ENCODE measurements around the gene MECP2.

MECP2 gene

DNA sequence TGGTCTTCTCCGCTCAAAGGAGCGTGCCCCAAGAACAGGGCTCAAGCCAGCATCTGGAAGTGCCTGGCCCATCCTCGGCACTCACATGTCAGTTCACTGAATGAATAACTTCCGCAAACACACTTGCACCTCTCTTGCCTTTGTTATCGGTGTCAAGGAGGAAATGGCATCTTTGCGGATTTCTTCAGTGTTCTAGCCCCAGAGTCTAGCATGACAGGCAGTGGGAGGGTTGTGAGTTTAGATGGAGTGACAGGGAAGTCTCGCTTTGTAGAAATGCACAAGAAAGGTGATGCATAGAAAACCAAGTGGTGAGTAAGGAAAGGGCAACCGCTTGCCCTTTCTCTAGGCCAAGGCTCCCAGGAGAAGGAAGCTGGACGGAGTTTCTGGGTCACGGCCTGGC, 17.6 kb upstream of the MECP2 start:
- no peak for DNase-seq

DNA sequence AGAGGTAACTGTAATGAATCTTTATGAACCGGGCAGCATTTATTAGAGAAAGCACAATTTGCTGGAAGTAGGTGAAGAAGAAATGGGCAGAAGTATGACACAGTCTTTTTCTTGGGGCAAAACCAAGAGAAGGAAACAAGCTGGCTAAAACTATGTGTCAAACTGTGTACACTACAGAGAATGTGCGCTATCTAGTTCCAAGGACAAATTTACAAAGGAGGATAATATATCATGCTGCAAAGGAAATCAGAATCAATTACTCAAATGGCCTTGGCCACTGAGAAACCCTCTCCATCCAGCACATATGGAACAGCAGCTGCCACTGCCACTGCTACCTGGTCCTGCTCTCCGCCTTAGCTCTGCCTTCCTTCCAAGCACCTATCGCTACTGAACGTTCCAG, 17.1 kb upstream of the MECP2 start:
- DNase-seq = no peak

DNA sequence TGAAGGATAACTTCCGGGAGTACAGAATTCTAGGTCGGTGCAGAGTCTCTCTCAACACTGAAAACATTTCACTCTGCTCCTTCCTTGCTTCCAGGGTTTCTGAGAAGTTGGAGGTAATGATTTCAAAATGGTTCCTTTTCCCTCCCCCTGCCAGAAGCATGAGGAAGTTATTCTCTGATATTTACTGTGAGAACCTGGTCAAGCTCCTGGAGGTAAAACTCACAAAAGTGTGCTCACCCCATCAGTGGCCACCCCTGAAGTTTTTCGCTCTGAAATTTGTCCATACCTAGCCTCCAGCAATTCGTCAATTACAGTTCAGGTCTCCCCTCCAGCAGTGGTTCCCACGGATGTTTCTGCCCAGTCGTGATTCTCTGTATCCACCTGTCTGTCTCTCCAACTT, 16.2 kb upstream of the MECP2 start:
- DNase-seq = no peak

DNA sequence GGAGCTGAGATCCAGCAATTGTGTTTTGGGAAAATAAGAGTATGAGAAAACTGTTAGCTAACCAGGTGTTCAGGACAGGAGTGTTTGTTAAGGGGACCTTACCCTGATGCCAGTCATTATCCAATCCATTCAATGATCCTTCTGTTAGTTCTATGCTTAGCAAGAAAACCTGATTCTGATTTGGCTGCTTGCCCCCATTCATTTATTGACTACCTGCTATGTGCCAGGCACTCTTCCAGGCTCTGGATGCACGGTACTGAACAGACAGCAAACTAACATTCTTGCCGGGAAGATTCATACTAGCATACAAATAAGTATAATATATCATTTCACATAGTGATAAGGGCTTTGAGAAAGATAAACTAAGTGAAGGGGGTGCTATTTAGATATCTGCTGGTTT, 1.0 kb upstream of the MECP2 start:
- no peak for DNase-seq

DNA sequence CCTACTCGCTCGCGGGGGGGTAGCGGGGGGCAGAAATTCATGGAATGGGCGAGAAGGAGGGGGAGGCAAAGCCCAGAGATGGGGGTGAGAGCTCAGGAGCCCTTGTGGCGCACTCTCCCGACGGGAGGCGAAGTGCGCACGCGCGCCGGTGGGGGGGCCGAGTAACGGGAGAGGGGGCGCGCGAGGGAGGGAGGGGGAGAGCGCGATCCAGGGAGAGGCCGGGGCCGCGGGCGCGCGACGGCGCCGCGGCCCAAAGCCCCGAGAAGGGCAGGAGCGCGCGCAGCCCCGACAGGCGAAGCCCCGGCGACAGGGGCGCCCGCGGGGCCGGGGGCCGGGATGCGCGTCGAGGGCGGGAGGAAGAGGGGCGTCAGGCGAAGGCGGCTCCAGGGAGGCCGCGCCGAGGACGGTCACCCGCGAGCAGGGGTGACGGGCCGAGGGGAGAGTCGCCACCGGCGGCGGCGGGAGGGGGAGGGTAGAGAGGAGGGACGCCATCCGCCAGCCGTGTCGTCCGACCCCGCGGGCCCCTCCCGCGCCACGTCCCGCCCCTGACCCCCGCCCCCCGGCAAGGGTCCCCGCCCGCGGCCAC, 421 bp downstream of the MECP2 start:
- DNase-seq = peak; percentile 59

DNA sequence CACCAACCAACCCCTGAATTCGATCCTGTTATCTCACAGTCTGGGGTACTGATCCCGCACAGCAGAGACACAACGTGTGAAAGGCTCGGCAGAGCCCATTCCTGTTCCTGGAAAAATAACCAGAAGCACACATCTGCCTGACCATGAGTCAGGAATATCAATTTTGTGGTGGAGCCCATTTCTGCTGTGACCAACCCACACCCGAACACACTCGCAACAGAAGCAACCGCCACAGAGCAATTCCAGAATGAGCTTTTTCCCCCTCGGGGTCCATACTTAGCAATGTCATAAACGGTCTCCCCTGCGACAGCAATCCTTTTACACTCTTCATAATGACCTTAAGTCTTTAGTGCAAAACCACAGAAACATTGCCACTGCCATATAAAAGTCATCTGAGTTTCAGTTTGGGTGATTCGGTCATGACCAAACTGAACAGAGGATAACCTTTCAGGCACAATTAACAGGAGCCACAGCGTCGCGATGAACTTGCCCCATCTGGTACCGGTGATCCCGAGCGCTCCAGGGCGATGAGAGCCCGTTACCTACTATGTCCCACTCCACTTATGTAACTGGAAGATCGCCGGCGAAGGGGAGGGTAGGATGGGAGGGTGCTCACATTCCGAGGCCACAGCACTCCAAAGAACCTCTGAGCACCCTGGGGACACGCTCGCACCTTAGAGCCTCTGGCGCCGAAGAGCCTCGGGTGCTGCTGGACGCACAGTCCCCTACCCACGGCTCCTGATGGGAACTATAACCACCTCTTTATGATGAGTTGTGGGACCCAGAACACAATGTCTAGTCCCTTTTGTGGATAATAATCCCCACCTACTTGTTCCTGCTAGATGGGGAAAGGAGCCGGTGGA, 1.1 kb downstream of the MECP2 start:
- no peak for DNase-seq

DNA sequence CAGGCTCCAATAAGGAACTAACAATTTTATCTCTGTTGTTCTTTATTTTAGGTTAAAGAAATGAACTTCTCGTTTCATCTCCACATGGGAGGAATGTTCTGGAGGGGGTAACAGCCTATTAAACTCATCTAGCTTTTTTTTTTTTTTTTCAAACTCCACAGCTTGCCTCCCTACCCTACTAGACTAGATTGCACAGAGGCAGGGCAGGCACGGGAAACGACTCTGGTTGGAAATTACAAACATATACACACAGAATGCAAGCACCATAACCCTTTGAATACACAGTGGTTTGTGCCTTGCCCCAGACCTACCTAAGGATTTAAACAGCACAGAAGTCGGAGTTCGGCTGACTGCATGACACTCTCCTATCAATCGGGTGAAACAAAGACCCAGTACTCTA, 2.7 kb downstream of the MECP2 start:
- no peak for DNase-seq

DNA sequence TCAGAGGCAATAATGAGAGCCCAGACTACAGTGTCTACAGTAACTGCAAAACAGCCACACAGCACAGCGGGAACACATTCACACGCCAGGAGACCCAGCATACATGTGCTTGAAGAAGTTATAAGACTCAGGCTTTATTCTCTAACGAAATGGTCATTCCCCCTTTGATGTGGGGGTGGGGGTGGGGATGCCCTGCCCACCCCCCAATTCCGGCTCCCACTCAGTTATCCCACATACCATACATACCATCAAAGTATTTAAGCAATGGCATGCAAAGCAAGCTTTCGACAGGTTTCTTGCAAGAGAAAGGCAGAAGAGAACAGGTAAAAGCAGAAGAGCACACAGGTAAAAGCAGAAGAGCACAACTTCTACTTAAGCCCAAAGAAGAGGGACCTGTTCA, 3.6 kb downstream of the MECP2 start:
- no peak for DNase-seq

DNA sequence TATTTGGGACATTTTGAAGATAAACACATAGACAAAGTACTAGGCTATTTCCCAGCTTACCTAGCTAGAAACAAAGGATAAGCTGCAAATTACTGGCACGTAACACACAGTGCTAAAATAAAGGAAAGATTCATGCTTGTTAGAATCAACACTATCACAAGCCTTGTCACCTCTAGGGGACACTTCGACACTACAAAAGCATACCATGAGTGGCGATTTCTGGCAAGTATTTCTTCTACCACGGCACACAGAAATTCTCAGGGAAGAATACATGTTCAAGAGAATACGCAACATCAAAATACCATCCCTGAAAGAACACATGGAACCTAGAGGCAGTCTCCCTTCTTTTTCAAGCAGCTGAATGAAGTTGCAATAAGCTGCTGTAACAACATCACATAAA, 5.1 kb downstream of the MECP2 start:
- DNase-seq = no peak

DNA sequence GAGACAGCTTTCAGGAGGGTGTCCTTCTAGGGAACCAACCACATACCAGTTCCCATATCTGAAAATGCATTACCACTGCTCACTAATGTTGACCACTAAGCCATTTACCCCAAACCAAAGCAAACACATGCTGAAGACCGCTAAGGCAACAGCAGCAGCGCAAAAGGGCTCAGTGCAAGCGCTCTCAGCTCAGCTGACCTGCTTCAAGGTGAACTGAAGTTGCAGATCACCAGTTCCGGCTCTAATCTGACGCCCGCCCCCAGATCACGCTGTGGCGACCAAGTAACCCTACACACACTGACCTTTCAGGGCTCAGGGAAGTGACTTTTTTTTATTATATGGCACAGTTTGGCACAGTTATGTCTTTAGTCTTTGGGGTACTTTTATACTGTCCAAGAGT, 5.8 kb downstream of the MECP2 start:
- DNase-seq = no peak

DNA sequence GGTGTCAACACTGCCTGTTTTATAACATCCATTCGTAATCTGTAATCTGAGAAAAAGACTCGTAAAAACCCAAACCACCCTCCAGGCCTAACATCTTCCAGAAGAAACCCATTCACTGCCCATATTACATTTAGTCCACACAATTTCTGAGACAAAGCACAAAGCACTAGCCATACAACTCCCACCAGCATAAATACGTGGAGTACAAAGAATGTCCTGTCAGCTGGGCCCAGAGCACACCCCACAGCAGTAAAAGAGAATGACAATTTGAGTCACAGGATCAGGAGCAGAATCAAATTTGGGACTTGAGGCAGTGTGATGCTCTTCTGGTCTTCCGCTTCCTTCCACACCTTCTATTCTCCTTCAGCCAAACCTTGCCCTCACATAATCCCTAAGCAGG, 6.8 kb downstream of the MECP2 start:
- DNase-seq = no peak

DNA sequence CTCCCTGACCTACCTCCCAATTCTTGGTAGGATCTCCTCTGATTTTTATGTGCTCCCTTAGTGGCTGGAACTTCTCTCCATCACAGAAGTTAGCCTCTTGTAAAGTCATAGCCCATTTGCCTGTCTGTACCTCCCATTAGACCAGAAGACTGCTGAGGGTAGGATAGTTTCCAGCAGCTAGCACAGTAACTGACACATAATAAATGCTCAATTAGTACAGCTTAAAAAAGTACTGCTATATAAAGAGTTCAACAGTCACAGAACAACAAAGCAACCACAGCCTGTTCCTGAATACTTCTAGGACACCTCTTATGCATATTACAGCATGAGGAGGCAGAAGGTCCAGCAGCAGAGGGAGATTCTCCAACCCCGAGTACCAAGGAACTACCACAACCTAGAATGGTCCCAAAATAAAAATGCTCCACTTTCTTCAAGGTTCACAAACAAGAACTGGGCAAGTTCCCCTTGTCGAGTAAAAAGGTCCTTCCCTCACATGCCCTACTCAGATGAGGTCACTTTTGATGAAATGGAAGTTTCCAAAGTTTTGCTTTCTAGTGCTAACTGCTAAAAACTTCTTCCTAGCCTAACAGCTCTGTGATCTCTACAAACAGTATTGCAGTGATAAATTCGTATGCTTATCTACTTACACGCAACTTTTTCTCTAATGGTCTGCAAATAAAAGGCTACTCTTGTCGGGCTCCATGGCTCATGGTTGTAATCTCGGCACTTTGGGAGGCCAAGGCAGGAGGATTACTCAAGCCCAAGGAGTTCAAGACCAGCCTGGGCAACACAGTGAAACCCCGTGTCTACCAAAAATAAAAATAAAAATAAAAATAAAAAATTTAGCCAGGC, 12.8 kb downstream of the MECP2 start:
- DNase-seq = no peak

DNA sequence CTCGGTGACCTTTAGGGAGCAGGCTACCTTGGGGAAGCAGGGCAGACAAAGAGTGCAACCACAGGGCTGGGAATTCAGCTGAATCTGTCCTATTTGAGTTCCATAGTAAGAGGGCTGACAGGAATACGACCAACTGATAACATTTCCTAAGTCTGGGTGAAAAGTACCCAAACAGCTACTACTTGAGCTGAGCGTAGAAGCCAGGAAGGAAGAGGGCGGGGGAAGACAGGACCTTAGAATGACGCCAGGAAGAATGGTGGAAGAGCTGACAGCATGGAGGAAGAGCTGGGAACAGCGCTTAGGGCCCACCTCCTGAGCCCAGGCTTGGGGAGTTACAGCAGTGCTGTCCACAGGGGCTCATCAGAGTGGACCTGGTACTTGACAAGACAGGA, 14.4 kb downstream of the MECP2 start:
- no peak for DNase-seq

DNA sequence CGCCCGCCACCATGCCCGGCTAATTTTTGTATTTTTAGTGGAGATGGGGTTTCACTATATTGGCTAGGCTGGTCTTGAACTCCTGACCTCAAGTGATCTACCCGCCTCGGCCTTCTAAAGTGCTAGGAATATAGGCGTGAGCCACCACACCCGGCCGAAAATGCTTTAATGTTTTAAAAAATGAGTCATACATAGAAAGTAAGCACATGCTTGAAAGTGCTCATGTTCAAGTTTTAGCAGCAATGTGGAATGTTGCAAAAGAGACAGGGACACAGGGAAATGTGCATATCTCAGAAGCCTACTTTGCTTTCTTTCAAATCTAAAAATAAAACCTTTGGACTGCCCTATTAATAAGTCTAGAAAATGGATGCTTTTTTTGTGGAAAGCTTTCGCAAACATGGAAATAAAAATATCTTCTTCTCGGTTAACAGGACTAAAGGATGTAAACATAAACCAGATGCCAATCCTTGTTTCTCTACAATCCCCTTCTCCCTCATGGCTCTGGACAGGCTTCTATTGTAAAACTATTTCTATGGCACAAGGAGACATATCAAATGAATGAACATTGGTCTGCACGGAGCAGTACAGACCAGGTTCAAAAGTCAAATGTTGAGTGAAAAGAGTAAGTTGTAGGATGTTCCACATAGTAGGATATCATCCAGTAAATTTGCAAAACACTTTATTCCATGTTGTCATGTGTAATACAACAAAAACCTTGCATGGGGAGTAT, 15.0 kb downstream of the MECP2 start:
- DNase-seq = no peak

DNA sequence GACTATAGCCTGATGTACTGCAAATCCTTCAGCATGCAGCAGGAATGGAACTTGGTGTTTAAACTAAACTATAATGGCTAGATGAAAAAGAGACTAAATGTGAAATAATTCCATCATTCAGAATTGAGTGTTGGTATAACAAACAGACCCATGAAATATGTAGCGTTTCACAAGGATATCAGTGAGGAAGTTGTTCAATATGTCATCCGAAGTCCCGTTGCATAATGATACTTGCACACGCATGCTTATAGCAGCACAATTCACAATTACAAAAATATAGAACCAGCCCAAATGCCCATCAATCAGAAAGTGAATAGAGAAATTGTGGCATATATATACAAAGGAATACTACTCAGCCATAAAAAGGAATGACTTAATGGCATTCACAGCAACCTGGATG, 20.4 kb downstream of the MECP2 start:
- no peak for DNase-seq

DNA sequence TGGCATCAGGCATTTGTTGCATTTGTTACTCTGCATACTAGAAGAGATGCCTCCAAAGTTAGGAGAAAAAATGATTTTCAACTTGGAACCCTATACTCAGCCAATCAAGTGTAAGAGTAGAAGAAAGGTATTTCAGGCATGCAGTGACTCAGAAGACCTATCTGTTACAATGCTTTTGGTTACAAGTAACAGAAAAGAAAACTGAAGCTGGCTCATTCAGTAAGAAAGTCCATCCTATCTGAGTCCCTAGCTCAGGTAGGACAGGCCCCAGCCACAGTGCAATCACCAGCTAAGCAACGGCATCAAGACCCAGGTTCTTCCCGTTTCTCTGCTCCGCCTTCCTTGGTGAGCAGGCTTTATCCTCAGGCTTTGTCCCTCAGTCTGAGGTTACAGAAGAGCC, 23.3 kb downstream of the MECP2 start:
- no peak for DNase-seq

DNA sequence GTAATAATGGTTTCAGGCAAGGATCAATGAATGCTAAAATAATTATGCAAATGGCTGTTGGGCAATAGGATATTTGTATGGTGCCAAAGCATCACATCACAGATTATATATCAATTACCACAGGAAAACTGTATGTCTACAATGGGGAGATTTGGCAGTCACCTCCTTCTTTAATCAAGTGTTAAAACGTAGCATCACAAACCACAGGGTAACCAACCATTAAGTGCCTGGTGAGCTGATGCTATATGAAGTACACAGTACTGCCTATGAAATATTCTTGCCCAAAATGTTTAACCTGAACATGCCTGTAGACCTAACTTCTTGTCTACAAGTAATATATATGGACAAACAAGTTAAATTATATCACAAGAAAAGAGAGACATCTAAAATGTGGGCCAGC, 25.3 kb downstream of the MECP2 start:
- no peak for DNase-seq

DNA sequence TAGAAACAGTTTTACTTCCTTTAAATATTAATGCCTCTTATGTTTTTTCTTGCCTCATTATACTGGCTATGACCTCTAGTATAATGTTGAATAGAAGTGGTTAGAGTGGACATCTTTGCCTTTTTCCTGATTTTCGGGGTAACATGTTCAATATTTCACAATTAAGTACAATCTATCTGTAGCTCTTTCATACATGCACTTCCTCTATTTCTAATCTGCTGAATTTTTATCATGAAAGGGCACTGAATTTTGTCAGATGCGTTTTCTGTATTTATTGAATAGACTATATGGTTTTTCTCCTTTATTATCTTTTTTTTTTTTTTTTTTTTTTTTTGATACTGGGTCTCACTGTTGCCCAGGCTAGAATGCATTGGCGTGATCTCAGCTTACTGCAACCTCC, 29.0 kb downstream of the MECP2 start:
- no peak for DNase-seq

DNA sequence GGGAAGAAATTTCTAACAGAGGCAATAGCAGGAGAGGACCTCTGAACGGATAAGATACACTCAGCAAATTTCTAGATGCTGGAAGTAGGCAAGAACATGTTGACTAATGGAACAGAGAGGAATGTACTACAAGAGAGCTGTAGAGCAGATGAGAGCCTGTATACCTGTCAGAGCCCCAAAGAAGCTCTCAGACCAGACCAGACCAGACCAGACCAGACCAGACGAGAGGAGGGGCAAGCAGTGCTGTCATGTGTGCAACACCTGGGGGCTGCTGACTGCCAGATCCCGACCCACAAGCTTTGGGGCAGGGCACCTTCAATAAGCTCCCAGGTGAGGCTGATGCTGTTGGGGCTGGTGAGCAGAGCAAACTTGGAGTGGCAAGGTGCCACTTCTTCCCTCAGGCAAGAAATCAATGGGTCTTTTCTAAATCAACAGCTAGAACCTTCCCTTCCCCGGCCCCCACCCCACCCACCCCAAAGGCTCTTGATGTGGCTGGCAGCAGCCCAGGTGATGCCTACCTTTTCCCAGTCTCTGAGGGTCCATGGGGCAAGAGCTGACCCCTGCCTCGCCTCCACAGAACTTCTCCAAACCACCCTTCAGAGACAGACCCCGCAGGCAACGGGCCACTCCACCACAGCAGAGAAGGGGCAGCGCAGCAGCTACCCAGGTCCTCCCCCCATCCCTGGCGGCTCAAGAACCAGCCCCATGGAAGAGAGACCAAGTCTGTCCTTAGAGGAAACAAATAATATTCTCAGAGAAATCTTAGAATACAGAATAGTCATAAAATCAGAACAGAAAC, 32.7 kb downstream of the MECP2 start:
- DNase-seq = no peak

DNA sequence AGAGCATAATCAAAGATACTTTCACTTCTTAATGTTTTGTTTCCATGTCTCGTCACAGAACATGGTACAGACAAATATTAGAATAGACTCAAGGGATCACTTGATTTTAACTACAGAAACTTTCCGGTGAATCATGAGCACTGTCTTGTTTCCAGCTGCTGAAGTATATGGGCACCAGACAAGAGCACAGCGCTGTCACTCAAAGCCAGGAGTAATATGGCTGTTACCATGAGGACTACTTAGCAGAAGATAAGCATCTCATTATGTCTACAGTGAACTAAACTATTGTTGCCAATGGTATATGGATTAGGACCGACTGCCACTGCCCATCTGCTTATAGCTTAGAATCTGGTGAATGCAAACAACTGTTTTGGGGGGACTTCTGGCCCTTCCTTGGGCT, 34.3 kb downstream of the MECP2 start:
- no peak for DNase-seq

DNA sequence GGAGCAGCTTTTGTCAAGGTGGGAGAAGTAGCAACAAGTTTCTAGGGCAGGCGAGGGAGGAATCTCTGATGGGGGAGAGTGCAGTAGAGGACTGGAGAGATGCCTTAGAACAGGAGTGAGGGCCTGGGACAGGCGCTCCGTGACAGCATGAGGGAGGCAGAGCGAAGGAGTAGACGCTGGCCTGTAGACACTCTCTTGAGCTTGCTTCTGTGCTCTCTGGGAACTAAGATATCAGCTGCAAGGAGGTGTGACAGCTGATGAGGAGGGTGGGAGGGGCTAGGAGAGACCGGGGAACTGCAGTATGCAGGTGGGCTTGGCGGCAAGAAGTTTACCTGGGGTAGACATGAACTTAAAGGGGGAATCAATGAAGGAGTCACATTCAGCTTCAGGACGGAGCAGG, 35.7 kb downstream of the MECP2 start:
- no peak for DNase-seq

DNA sequence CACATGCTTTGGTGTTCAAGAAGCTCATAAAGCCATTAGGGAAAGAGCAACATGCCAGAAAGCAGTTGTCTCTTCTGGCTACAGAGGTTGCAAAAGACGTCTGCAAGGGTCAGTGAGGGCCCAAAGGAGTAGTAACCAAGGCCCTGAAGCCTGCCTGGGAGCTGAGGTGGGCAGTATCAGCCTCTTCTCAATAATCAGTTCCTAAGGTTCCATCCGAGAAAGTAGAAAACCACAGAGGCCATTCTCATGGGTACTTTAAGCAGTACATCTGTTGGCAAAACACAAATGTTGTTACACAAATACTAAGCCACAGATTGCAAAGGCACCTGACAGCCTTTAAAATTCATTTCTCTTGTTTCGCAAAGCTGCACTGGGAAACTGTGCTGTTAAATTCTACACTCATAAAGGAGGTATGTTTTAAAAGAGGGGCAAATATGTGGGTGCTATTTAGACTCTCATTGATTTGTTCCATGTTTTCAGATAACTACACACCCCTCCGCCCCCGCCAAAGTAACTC, 37.7 kb downstream of the MECP2 start:
- DNase-seq = no peak

All from activated CD4-positive, alpha-beta T cell treated with anti-CD3 and anti-CD28 coated beads for 1 hour (primary cell).